Stimulated activated CD4-positive, alpha-beta T cell treated with anti-CD3 and anti-CD28 coated beads, Interleukin-1b, Interleukin-23, amount 100 ng/mL, for 48 hours (primary cell): Measurements from ENCODE around the gene C12orf42.
"Not testable (repeated sequence)": the region's sequence is repeated elsewhere in the genome, so short reads cannot be mapped to it uniquely, and the experiment has no call there.

Experiments
- DNase-seq: peaks from one replicate; pipeline ENCODE4 v3.0.0-alpha.2; 2020

C12orf42 gene

DNA sequence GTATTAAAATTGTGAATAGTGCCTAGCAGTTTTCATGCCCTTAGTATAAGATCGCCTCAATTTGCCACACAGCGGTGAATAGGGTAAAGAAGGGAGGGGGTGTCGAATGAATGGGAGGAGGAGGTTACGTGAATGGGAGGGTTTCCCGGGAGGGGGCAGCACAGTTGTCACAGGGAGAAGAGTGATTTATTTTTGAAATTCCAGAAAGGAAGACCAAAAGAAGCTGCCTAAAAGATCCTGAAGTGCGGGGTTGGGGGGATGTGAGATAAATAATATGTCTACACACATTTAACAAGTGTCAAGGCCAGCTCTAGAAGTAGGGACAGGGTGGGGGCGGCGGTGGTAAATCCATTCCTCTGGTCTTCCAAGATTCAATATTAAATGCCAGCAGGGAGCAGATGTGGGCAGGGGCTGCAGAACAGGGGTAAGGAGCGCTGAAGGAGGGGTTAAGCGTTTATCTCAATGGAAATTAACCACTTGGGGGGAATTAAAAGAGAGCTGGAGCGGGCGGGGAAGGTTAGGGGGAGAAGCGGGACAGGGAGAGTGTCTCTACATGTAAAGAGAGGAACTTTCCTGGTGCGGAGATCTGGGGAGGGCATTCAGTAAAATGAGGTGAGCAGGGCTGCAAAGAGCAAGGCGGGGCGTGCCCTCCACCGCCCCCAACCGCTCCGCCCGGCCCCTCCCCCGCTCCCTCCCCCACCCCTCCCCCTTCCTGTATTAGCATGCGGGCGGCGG lies 867 bp downstream of the C12orf42 start:
- DNase-seq: no peak

- DNase-seq: no peak
Observed at GRCh38 chr12:103494051-103494733, 1.6 kb downstream of the C12orf42 start.

DNA sequence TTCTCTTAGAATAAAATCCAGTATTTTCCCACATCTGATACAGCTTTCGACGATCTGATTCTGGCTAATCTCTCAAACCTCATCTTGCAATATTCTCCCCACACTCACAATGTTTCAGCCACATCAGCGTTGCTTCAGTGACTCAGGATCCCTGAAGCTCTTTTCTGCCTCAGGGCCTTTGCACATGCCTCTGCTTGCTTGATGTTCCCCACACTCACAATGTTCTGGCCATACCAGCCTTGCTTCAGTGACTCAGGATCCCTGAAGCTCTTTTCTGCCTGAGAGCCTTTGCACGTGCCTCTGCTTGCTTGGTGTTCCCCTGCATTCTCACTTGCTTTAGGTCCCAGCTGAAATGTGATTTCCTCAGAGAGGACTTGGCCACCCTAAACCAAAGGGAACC lies 2.6 kb downstream of the C12orf42 start:
- no peak for DNase-seq

DNA sequence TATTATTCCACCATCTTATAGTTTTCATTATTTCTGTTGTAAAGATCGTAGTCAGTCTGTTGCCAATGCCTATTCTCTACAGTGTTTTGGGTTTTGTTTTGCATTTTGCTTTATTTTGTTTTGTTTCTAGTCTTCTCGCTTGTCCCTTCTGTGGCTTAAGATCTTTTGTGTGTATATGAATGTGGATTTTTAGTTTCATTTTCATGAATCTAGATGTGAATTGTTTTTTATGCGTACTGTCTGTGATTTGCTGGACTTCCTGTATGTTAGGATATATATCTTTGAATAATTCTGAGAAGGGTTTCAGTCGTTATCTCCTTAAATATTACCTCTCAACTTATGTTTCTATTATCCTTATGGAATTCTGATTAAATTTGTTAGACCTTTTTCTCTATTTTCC lies 13.4 kb downstream of the C12orf42 start:
- DNase-seq: no peak

DNA sequence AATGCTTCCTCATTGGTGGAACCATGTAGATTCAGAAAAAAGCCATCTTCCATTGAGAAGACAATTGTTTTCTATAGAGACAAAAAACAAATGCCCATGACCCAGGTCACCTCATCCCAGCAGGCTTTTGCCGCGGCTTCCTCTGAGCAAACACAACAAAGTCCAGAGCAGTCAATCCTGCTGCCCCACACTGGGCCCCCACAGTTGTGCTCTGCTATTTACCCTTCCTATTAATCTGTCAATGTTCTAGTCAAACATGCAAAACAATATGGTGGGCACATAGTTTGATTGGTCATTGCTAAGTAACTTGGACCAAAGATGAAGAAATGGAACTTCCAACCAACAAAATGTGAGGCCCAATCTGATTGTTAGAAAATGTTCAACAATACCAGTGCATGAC lies 20.7 kb downstream of the C12orf42 start:
- DNase-seq: no peak

- DNase-seq: no peak
Observed at GRCh38 chr12:103470664-103471063, 25.1 kb downstream of the C12orf42 start.

DNA sequence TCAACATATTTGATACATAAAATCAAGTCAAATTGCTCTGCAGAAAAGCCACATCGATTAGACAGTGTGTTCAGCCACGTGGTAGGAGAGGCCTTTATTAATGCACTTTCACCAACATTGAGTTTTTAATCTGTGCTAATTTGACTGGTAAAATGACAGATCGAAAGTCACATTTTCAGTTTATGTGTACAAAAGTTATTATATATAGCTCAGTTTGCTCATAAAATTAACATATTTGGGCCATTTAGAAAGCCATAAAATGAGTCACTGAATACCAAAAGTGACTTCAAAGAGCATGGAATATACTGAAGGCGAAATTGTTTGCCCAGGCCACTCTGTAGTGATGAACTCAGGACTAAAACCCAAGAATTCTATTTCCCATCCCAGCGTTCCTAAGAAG lies 26.0 kb downstream of the C12orf42 start:
- no peak for DNase-seq

DNA sequence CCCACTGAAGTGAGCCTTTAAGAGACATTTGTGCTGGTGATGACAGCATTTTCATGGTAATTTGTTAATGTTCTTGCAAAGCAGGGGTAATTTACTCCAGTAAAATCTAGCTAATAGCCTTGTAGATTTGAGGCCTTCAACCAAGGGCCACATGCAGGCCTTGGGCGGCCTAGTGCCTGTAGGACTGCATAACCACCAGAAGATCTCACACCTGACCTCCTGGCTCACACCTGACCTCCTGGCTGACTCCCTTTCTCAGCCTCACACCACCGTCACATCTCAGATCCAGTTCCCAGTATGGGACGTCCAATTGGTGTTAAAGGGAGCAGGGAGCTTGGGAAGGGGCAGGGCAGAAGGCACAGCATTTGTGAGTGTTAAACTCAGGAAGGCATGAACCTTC lies 26.9 kb downstream of the C12orf42 start:
- DNase-seq: no peak

GRCh38 chr12:103462675-103463074 lies 33.1 kb downstream of the C12orf42 start:
- DNase-seq: no peak

GRCh38 chr12:103457471-103457870 lies 38.3 kb downstream of the C12orf42 start:
- no peak for DNase-seq

GRCh38 chr12:103456006-103456405 lies 39.8 kb downstream of the C12orf42 start:
- DNase-seq: no peak

DNA sequence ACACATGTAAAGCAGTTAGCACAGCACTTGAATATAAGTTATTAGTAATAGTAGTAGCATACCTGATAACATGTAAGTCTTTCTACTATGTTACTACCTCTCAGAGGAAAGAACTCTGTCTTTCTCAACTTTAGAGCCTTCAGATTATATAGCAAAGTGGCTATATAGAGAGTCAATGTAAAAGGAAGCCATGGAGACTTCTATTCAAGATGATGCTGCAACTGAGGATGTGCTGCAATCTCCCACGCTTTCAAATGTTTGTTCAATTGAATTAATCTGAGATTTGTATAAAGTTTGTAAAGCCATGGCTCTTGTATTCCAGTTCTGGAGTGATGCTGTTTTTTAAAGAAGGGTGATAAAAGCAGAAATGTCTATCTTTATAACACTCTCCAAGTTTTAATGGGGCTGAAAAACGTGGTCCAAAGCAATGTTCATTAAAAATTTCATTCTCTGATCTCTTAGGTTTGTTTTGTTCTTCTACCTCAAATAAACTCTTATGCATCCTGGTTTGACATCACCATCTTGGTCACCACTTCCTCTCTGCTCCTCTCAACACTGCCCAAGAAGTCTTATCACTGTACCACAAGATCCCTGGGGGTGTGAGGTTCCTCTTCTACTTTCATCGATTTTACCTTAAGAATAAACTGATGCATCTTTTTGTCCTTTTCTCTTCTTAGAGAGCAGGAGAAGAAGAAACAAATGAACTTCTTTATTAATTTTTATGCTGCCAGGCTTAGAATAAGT lies 40.6 kb downstream of the C12orf42 start:
- DNase-seq: no peak

GRCh38 chr12:103444983-103445382 lies 50.8 kb downstream of the C12orf42 start:
- no peak for DNase-seq

DNA sequence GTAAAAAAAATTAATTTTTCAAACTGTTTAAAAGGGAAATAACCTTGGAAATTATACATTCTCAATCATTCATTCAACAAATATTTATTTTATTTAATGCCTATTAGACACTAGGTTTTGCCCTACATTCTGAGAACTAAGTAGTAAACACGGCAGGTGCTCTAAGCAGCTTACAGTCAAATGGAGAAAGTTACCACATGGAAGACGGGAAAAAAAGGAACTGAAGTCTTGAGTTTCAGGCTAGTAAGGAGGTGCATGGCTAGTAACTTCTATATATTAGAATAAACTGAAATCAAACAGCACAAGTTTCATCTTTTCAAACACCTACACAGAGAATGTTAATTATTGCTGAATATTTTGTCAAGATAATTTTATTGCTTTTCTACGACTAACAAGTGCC lies 52.9 kb downstream of the C12orf42 start:
- no peak for DNase-seq

DNA sequence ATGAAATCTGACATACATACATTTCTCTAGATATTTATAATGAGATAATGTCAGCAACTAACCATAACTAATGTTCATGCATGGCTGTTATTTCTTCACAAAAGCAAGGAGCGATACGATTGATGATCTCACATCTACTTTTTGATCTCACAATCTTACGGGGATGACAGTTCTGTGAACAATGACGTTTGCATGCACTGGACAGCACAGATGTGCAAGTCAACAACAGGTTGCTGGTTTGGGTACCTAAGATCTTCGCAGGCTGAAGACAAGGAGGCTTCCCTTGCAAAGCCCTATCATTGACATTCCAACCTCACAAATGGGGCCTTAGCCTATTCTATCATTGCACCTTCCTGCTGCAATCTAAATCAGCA lies 53.6 kb downstream of the C12orf42 start:
- DNase-seq: no peak

DNA sequence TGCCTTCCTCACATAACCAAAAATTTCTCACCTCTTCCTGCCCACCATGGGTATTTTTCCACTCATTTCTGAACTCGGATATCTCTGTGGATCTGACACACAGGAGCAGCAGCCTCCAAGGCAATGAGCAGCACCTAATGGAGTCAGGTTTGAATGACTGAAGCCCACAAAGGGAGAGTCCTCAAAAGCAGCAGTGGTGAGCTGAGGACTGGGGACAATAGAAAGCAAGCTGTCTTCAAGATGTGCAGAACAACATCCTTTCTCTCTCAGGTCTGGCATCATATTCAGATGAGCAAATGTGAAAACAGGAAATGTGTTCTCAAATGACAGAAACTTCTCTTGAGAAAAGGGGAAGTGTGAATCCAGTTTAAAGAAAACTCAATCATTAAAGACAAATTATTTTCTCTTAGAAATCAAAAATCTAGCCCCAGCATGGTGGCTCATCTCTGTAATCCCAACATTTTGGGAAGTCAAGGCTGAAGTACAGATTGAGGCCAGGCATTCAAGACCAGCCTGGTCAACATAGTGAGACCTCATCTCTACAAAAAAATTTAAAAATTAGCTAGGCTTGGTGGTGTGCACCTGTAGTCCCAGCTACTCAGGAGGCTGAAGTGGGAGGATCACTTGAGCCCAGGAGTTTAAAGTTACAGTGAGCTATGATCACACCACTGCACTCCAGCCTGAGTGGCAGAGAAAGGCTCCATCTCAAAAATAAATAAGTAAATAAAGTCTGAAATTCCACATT lies 54.2 kb downstream of the C12orf42 start:
- peak; percentile 52 for DNase-seq

DNA sequence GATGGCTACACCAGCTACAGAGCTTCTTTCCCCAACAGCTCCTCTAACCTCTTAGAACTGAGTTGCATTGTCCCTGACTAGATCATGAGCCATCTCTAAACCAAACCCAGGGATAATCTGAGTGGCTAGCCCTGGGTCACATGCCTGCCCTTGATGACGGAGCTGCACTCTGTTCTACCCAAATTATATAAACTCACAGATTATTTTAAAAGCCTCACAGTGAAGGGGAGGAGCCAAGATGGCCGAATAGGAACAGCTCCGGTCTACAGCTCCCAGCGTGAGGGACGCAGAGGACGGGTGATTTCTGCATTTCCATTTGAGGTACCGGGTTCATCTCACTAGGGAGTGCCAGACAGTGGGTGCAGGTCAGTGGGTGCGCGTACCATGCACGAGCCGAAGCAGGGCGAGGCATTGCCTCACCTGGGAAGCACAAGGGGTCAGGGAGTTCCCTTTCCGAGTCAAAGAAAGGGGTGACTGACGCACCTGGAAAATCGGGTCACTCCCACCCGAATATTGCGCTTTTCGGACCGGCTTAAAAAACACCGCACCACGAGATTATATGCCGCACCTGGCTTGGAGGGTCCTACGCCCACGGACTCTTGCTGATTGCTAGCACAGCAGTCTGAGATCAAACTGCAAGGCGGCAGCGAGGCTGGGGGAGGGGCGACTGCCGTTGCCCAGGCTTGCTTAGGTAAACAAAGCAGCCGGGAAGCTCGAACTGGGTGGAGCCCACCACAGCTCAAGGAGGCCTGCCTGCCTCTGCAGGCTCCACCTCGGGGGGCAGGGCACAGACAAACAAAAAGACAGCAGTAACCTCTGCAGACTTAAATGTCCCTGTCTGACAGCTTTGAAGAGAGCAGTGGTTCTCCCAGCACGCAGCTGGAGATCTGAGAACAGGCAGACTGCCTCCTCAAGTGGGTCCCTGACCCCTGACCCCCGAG lies 61.3 kb downstream of the C12orf42 start:
- DNase-seq: not testable (repeated sequence)

DNA sequence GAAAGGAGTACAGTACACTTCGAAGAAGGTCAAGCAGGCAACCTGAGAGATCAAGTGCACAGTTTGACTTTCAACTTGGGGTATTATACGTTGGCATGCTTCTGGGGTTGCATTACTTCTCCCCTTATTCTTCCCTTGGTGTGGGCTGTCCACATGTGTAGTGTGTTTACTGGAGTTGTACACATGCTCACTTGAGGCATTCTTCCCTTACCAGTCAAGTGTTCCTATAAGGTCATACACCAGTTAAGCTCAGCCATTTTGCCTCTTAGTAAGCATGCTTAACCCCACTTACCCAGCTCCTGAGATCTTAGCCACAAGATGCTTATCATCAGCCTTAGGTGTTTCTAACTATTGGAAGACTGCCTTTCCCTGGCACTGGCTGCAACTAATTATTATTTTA lies 63.8 kb downstream of the C12orf42 start:
- no peak for DNase-seq

DNA sequence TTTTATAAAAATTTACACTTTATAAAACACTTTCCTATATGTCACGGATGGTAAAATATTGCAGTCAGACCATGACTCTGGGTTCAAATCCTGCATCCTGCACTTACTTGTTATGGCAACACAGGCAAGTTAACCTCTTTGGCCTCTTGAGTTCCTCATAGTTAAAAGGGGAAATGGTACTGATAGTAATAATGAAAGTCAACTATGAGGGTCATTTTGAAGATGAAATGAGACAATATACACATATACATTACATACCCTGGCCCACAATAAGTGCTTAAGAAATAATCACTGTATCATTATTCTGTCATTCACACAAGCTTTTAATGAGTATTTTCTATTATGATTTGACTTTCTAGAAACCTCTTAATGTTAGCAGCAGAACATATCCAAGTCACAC lies 64.4 kb downstream of the C12orf42 start:
- DNase-seq: no peak

- not testable (repeated sequence) for DNase-seq
Observed at GRCh38 chr12:103425674-103426073, 70.1 kb downstream of the C12orf42 start.

- not testable (repeated sequence) for DNase-seq
Observed at GRCh38 chr12:103424849-103425586, 70.8 kb downstream of the C12orf42 start.
